SK-N-SH (cell line): ENCODE results near the gene PROC.

ENCODE experiments used
- CTCF ChIP-seq: fragments of 200-600 bp; sonication (generic); IDR thresholded peaks from 2 replicates; pipeline ENCODE4 v1.6.1; 2017; ENCODE audit warnings: antibody characterized with exemption, mild to moderate bottlenecking, moderate library complexity
- ELF1 ChIP-seq: IDR thresholded peaks from 2 replicates; pipeline ENCODE4 v1.4.0; 2012
- EP300 ChIP-seq, 2 experiments: IDR thresholded peaks; 2 replicates each; pipeline versions ENCODE4 v1.4.0 to v1.6.1; 2012; ENCODE audit warnings: borderline replicate concordance in 1 of 2, low read depth in 1 of 2, low read length in 1 of 2
- GABPA ChIP-seq: IDR thresholded peaks from 2 replicates; pipeline ENCODE4 v1.4.0; 2012; ENCODE audit warnings: low read depth, mild to moderate bottlenecking
- GATA2 ChIP-seq: sonication (generic); formaldehyde crosslinking; IDR thresholded peaks from 2 replicates; pipeline ENCODE4 v1.5.0; 2020; ENCODE audit warnings: mild to moderate bottlenecking, missing genetic modification reagents
- IRF3 ChIP-seq: fragments of 150-350 bp; IDR thresholded peaks from 2 replicates; pipeline ENCODE4 v1.6.1; 2016; ENCODE audit warnings: mild to moderate bottlenecking, low read depth, low read length
- PBX3 ChIP-seq: IDR thresholded peaks from 2 replicates; pipeline ENCODE4; 2012
- POLR2AphosphoS5 ChIP-seq: IDR thresholded peaks from 2 replicates; pipeline ENCODE4 v1.6.1; 2012; ENCODE audit warnings: low read depth, low read length
- REST ChIP-seq: IDR thresholded peaks from 2 replicates; pipeline ENCODE4 v1.6.1; 2012; ENCODE audit warnings: mild to moderate bottlenecking, low read depth, low read length, moderate library complexity
- SIN3A ChIP-seq: IDR thresholded peaks from 2 replicates; pipeline ENCODE4 v1.6.1; 2012; ENCODE audit warnings: low read depth, mild to moderate bottlenecking, low read length, moderate library complexity, borderline replicate concordance

- no peak for TF ChIP-seq REST
- TF ChIP-seq POLR2AphosphoS5: no peak
- no peak for TF ChIP-seq PBX3
- TF ChIP-seq EP300 (IDR thresholded peaks at IDR 0.05; ENCODE audit: borderline replicate concordance in 1 of 2, low read depth in 1 of 2, low read length in 1 of 2): no peak
- no peak for TF ChIP-seq GABPA
- no peak for TF ChIP-seq CTCF
- no peak for TF ChIP-seq IRF3
- TF ChIP-seq GATA2 (CRISPR knock-in tag): no peak
- no peak for TF ChIP-seq ELF1
- TF ChIP-seq SIN3A: no peak
Measured at GRCh38 chr2:127425540-127426490, 7.6 kb downstream of the PROC start.
